Measurements from ENCODE around the gene UBAC2.
"Not testable (repeated sequence)": the region's sequence is repeated elsewhere in the genome, so short reads cannot be mapped to it uniquely, and the experiment has no call there.

- TF ChIP-seq CTCF (conservative IDR thresholded peaks at IDR 0.05; ENCODE audit: low read depth, low read length); POLR2A (IDR thresholded peaks at IDR 0.05; ENCODE audit: low read depth, low read length); RCOR1 (IDR thresholded peaks at IDR 0.05; ENCODE audit: insufficient replicate concordance, low read length); MAZ (IDR thresholded peaks at IDR 0.05; ENCODE audit: borderline replicate concordance, low read depth, low read length); MXI1 (IDR thresholded peaks at IDR 0.05; ENCODE audit: borderline replicate concordance, low read depth, low read length); FOS (IDR thresholded peaks at IDR 0.05; ENCODE audit: low read depth, low read length); USF2 (IDR thresholded peaks at IDR 0.05; ENCODE audit: low read depth, low read length); CEBPB (IDR thresholded peaks at IDR 0.05; ENCODE audit: low read depth, low read length): not testable (repeated sequence)
These were observed 48.5 kb downstream of the UBAC2 start for GRCh38 chr13:99249178-99249577.

Measured in IMR-90 (cell line).